DOHH2 (cell line): ENCODE data around the gene VTN.
A peak's percentile ranks its signal among the peaks of the same experiment; 100 is the strongest.

Source experiments
- H3F3A ChIP-seq: fragments of 200-600 bp; sonication (generic), shearing (Covaris generic); 2 replicates; pipeline ENCODE4 v1.6.0; 2016; ENCODE audit warnings: antibody characterized with exemption, mild to moderate bottlenecking; ENCODE audit not compliant: control insufficient read depth, insufficient read depth
- H3K27ac ChIP-seq: fragments of 200-600 bp; sonication (generic); 2 replicates; pipeline ENCODE4 v1.5.1; 2014; ENCODE audit warnings: low read depth, mild to moderate bottlenecking, low read length, moderate library complexity
- H3K27me3 ChIP-seq: fragments of 200-600 bp; sonication (generic); 2 replicates; pipeline ENCODE4 v1.6.1; 2014; ENCODE audit warnings: mild to moderate bottlenecking, low read length, mixed read lengths; ENCODE audit not compliant: control insufficient read depth
- H3K36me3 ChIP-seq: fragments of 200-600 bp; sonication (generic); 2 replicates; pipeline ENCODE4 v1.6.1; 2014; ENCODE audit warnings: mild to moderate bottlenecking, low read length, moderate library complexity, mixed read lengths; ENCODE audit not compliant: control insufficient read depth
- H3K4me1 ChIP-seq: fragments of 200-600 bp; sonication (generic); 2 replicates; pipeline ENCODE4 v1.6.1; 2014; ENCODE audit warnings: mild to moderate bottlenecking, low read length, mixed read lengths; ENCODE audit not compliant: control insufficient read depth
- H3K4me2 ChIP-seq: fragments of 200-600 bp; sonication (generic); 2 replicates; pipeline ENCODE4 v1.6.0; 2014; ENCODE audit warnings: mild to moderate bottlenecking, low read length, moderate library complexity
- H3K4me3 ChIP-seq: fragments of 200-600 bp; sonication (generic); 2 replicates; pipeline ENCODE4 v1.5.1; 2014; ENCODE audit warnings: mild to moderate bottlenecking, low read length, mixed read lengths
- H3K79me2 ChIP-seq: fragments of 200-600 bp; sonication (generic); 2 replicates; pipeline ENCODE4 v1.6.1; 2014; ENCODE audit warnings: mild to moderate bottlenecking, low read length, mixed read lengths; ENCODE audit not compliant: control insufficient read depth
- H3K9me2 ChIP-seq: fragments of 200-600 bp; sonication (generic); replicated peaks from 2 replicates; pipeline ENCODE4 v1.6.1; 2014; ENCODE audit warnings: mild to moderate bottlenecking, low read length, mixed read lengths; ENCODE audit not compliant: control insufficient read depth
- H3K9me3 ChIP-seq: fragments of 200-600 bp; sonication (generic); 2 replicates; pipeline ENCODE4 v1.6.1; 2014; ENCODE audit warnings: antibody characterized with exemption, low read length, mixed read lengths; ENCODE audit not compliant: control insufficient read depth, insufficient read depth
- H4K20me1 ChIP-seq: fragments of 200-600 bp; sonication (generic); 2 replicates; pipeline ENCODE4 v1.6.0; 2014; ENCODE audit warnings: low read depth, mild to moderate bottlenecking, antibody characterized with exemption, low read length, moderate library complexity; ENCODE audit not compliant: control insufficient read depth, insufficient read depth
- CTCF ChIP-seq: fragments of 200-600 bp; sonication (generic); IDR thresholded peaks from one replicate; pipeline ENCODE4 v1.5.1; 2014; ENCODE audit warnings: antibody characterized with exemption, mild to moderate bottlenecking, low read depth, low read length; ENCODE audit not compliant: poor library complexity, severe bottlenecking
- EZH2phosphoT487 ChIP-seq: fragments of 200-600 bp; sonication (generic); IDR thresholded peaks from 2 replicates; pipeline ENCODE4 v1.6.1; 2017; ENCODE audit warnings: borderline replicate concordance, mild to moderate bottlenecking, antibody characterized with exemption, low read length, moderate library complexity, mixed read lengths

The VTN gene

GRCh38 chr17:28318759-28319597, 51.1 kb downstream of the VTN start, which contains the start of gene TMEM97:
TSS of gene TMEM97 (plus strand) at chr17:28319200. CDS start at chr17:28319240, 40 bp downstream.
- Histone ChIP-seq H3K4me3 (peak within 1 kb of the TSS; percentile 82), H3K27me3 (no peaks in the 10 kb centered on the region), H3K79me2 (peaks cover 68% of the 10 kb centered on the region), H3F3A (no peaks in the 10 kb centered on the region), H3K4me2 (peak within 1 kb of the TSS; percentile 81), H3K27ac (peak within 1 kb of the TSS; percentile 74), H3K9me2 (no peaks in the 10 kb centered on the region), H3K9me3 (no peaks in the 10 kb centered on the region), H3K36me3 (peaks cover 44% of the 10 kb centered on the region), H4K20me1 (peaks cover 25% of the 10 kb centered on the region), H3K4me1 (peaks cover 51% of the 10 kb centered on the region)
- no peak for TF ChIP-seq CTCF
- no peak for TF ChIP-seq EZH2phosphoT487

- peaks cover 44% of the 10 kb centered on the region for H3K4me1 ChIP-seq
- H3K9me2 ChIP-seq, result no peaks in the 10 kb centered on the region
- H4K20me1 ChIP-seq, result peaks cover 24% of the 10 kb centered on the region
- no peaks in the 10 kb centered on the region for H3K27me3 ChIP-seq
- peaks cover 6% of the 10 kb centered on the region for H3F3A ChIP-seq
- peaks cover 44% of the 10 kb centered on the region for H3K36me3 ChIP-seq
- no peaks in the 10 kb centered on the region for H3K9me3 ChIP-seq
- peaks cover 60% of the 10 kb centered on the region for H3K79me2 ChIP-seq
- peak overlapping the region; percentile 81 for H3K4me2 ChIP-seq
- TF ChIP-seq CTCF (peak; percentile 21), EZH2phosphoT487 (no peak)
- H3K27ac ChIP-seq, result peak overlapping the region; percentile 70
- H3K4me3 ChIP-seq, result peak overlapping the region; percentile 82
Observed at GRCh38 chr17:28317966-28318758, 51.9 kb downstream of the VTN start.
